Astrocyte (in vitro differentiated cells and primary cell): ENCODE measurements around the gene ZFPM1. TPM values are rescaled to one million over a fixed set of nuclear protein-coding genes. Genes with fewer than 3 reads are reported as not detected.
A peak's percentile ranks its signal among the peaks of the same experiment; 100 is the strongest.

ENCODE experiments used
- DNase-seq: peaks from one replicate; pipeline ENCODE4 v3.0.0-alpha.2; 2010; ENCODE audit warnings: low read depth
- FAIRE-seq: peaks from 2 replicates; lab custom pipeline; 2011; peaks lifted over from hg19 to GRCh38; lab: Jason Lieb, UNC
- H2AFZ ChIP-seq: 2 replicates; pipeline ENCODE4 v1.6.0; 2012; ENCODE audit warnings: low read depth, low read length, inconsistent platforms
- H3K27ac ChIP-seq: 2 replicates; pipeline ENCODE4 v1.5.1; 2011; ENCODE audit warnings: low read depth, low read length, inconsistent platforms
- H3K27me3 ChIP-seq: 2 replicates; pipeline ENCODE4 v1.6.0; 2011; ENCODE audit warnings: low read length, inconsistent platforms; ENCODE audit not compliant: insufficient read depth
- H3K36me3 ChIP-seq: 2 replicates; pipeline ENCODE4 v1.5.1; 2011; ENCODE audit warnings: low read length, inconsistent platforms; ENCODE audit not compliant: insufficient read depth
- H3K4me1 ChIP-seq: 2 replicates; pipeline ENCODE4 v1.5.1; 2011; ENCODE audit warnings: low read length, inconsistent platforms; ENCODE audit not compliant: insufficient read depth
- H3K4me2 ChIP-seq: 2 replicates; pipeline ENCODE4 v1.6.0; 2012; ENCODE audit warnings: low read length, inconsistent platforms
- H3K4me3 ChIP-seq: 2 replicates; pipeline ENCODE4 v1.5.1; 2011; ENCODE audit warnings: low read depth, mild to moderate bottlenecking, low read length, inconsistent platforms; ENCODE audit not compliant: insufficient read depth
- H3K79me2 ChIP-seq: 2 replicates; pipeline ENCODE4 v1.6.0; 2012; ENCODE audit warnings: mild to moderate bottlenecking, low read length, inconsistent platforms; ENCODE audit not compliant: insufficient read depth
- H3K9ac ChIP-seq: 2 replicates; pipeline ENCODE4 v1.6.0; 2012; ENCODE audit warnings: mild to moderate bottlenecking, low read length, inconsistent platforms
- H3K9me3 ChIP-seq: 2 replicates; pipeline ENCODE4 v1.5.1; 2012; ENCODE audit warnings: low read depth, mild to moderate bottlenecking, low read length, inconsistent platforms; ENCODE audit not compliant: insufficient read depth
- H4K20me1 ChIP-seq: 2 replicates; pipeline ENCODE4 v1.6.0; 2012; ENCODE audit warnings: low read length, inconsistent platforms; ENCODE audit not compliant: insufficient read depth
- H3K27ac Mint-ChIP-seq: one replicate; pipeline ENCODE4 v1.8.0; 2021; ENCODE audit warnings: mild to moderate bottlenecking, mixed read lengths; ENCODE audit not compliant: unreplicated experiment
- H3K27me3 Mint-ChIP-seq: one replicate; pipeline ENCODE4 v1.8.0; 2021; ENCODE audit warnings: low read depth, mixed read lengths; ENCODE audit not compliant: unreplicated experiment
- H3K36me3 Mint-ChIP-seq: one replicate; pipeline ENCODE4 v1.8.0; 2021; ENCODE audit warnings: low read depth, mixed read lengths; ENCODE audit not compliant: unreplicated experiment
- H3K4me1 Mint-ChIP-seq: one replicate; pipeline ENCODE4 v1.8.0; 2021; ENCODE audit warnings: low read depth, mixed read lengths; ENCODE audit not compliant: unreplicated experiment
- H3K4me3 Mint-ChIP-seq: one replicate; pipeline ENCODE4 v1.8.0; 2021; ENCODE audit warnings: mild to moderate bottlenecking, moderate library complexity, mixed read lengths; ENCODE audit not compliant: unreplicated experiment
- H3K9me3 Mint-ChIP-seq: one replicate; pipeline ENCODE4 v1.8.0; 2021; ENCODE audit warnings: mild to moderate bottlenecking, mixed read lengths; ENCODE audit not compliant: unreplicated experiment
- EZH2 ChIP-seq: IDR thresholded peaks from 2 replicates; pipeline ENCODE4 v1.6.1; 2012; ENCODE audit warnings: mild to moderate bottlenecking, low read length, inconsistent platforms; ENCODE audit not compliant: insufficient read depth
- total RNA-seq: library from RNA; stranded (reverse); gene quantifications from 2 replicates; pipeline ENCODE4 v1.2.1, GENCODE V29; 2021
- TF ChIP-seq, protein P1 (sequence below): IDR thresholded peaks from 2 replicates; pipeline ENCODE4 v1.5.1; 2011; ENCODE audit warnings: low read depth, mild to moderate bottlenecking, inconsistent platforms, low read length, moderate library complexity; ENCODE audit not compliant: insufficient read depth

Gene ZFPM1
- total RNA-seq, 1 donor from 2014 or later, result 8.6 TPM

DNA sequence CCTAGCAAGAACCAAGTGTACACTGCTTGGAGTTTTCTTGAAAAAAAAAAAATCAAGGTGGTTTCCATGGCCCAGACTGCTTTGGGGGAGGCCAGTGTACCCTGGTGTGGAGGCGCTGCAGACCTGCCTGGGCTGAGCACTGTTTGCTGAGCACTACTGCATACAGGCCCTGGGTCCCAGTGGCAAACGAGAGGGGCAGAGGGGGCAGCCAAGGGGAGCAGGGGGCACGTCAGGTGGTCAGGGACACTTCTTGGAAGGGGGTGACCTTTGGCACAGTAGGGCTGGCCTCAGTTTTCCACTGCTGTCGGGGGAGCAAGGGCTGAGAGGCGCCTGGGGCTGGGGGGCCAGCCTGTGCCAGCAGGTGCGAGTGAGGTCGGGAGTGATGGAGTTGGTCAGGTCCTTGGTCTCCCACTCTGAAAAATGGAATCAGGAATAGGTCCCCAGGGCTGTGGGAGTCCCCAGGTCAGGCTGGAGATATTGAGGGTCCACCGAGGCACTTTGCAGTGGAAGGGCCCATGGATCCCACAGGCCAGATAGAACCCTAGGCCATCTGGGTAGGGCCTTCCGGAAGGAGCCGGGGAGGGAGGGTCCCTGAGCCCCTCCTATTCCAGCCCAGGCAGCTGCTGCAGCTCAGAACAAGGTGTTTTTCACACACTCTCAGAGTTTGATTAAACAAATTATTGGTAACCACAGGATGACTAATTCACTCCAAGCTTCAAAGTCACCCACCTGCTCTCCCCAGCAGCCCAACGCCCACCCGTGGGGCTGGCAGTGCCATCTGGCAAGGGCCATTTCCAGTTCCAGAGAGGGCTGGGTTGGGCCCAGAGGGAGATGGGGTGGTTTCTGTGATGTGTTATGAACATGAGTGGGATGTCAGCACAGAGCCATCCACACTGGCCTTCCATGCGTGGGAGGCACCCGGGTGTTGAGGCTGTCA lies 3.5 kb downstream of the ZFPM1 start:
- Mint-ChIP-seq H3K4me3 (peak overlapping the region; percentile 74), H3K36me3 (no peaks in the 10 kb centered on the region), H3K9me3 (no peaks in the 10 kb centered on the region), H3K27ac (no peak overlapping the region), H3K27me3 (no peaks in the 10 kb centered on the region), H3K4me1 (peaks cover 5% of the 10 kb centered on the region)
- H3K79me2 ChIP-seq, result peaks cover 48% of the 10 kb centered on the region
- TF ChIP-seq EZH2, result no peak
- TF ChIP-seq, protein P1, sequence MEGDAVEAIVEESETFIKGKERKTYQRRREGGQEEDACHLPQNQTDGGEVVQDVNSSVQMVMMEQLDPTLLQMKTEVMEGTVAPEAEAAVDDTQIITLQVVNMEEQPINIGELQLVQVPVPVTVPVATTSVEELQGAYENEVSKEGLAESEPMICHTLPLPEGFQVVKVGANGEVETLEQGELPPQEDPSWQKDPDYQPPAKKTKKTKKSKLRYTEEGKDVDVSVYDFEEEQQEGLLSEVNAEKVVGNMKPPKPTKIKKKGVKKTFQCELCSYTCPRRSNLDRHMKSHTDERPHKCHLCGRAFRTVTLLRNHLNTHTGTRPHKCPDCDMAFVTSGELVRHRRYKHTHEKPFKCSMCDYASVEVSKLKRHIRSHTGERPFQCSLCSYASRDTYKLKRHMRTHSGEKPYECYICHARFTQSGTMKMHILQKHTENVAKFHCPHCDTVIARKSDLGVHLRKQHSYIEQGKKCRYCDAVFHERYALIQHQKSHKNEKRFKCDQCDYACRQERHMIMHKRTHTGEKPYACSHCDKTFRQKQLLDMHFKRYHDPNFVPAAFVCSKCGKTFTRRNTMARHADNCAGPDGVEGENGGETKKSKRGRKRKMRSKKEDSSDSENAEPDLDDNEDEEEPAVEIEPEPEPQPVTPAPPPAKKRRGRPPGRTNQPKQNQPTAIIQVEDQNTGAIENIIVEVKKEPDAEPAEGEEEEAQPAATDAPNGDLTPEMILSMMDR, result no peak
- peaks cover 72% of the 10 kb centered on the region for H4K20me1 ChIP-seq
- H3K9me3 ChIP-seq, result no peaks in the 10 kb centered on the region
- peak overlapping the region; percentile 59 for H3K4me3 ChIP-seq
- H3K27ac ChIP-seq, result no peak overlapping the region
- no peaks in the 10 kb centered on the region for H3K36me3 ChIP-seq
- no peak overlapping the region for H2AFZ ChIP-seq
- H3K4me1 ChIP-seq, result peaks cover 41% of the 10 kb centered on the region
- peak overlapping the region; percentile 99 for H3K4me2 ChIP-seq
- DNase-seq, result no peak
- no peak for FAIRE-seq
- no peaks in the 10 kb centered on the region for H3K27me3 ChIP-seq
- peak overlapping the region; percentile 61 for H3K9ac ChIP-seq

DNA sequence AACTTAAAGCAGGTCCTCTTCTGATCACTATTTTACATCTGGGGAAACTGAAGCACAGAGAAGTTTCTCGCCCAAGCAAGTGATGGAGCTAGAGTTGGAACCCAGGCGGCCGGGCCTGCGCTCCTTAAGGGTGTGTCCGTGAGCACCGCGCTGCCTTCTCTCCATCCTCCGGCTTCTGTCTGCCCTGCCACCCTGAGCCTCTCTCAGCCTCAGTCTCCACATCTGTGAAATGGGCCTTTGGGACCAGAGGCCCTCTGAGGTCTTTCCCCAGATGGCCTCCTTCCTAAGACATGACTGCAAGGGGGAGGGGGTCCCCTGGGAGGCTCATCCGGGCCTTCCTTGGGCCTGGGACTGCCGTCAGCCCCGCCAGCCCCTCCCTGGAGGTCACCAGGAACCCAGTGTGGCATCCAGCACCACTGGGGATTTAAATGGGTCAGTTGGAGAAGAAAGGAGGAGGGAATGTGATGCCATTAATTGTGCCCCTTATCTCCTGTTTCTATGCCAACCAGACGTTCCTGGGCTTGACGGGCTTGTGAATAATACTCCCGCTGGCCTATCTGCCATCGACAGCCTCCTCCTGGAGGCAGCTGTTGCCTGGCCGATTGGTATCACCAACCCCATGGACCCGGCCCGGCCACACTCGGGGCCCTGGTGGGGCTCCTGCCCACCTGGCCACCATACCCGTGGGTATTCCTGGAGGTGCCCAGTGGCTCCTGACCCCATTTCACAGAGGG lies 5.1 kb downstream of the ZFPM1 start:
- Histone ChIP-seq H3K36me3 (no peaks in the 10 kb centered on the region), H3K4me1 (peaks cover 38% of the 10 kb centered on the region), H3K27ac (no peak overlapping the region), H3K4me3 (no peak overlapping the region), H3K9me3 (no peaks in the 10 kb centered on the region), H3K79me2 (peaks cover 62% of the 10 kb centered on the region), H3K9ac (no peak overlapping the region), H4K20me1 (peaks cover 88% of the 10 kb centered on the region), H3K27me3 (no peaks in the 10 kb centered on the region), H3K4me2 (no peak overlapping the region), H2AFZ (no peak overlapping the region)
- FAIRE-seq (no peak), DNase-seq (no peak)
- Mint-ChIP-seq H3K27me3 (no peaks in the 10 kb centered on the region), H3K27ac (no peak overlapping the region), H3K9me3 (no peaks in the 10 kb centered on the region), H3K36me3 (no peaks in the 10 kb centered on the region), H3K4me1 (peaks cover 6% of the 10 kb centered on the region), H3K4me3 (no peak overlapping the region)
- TF ChIP-seq, protein P1, result no peak
